GM10248 (cell line): ENCODE measurements around the gene CACNA1I.

Experiments used
- CTCF ChIA-PET: fragments of 300-600 bp; sonication (Branson Sonifier 250); formaldehyde crosslinking; extraction: SDS; loops from one replicate; lab custom pipeline; 2021; ENCODE audit warnings: antibody characterized with exemption; lab: Yijun Ruan, JAX
- POLR2A ChIA-PET: fragments of 350-650 bp; sonication (Branson Sonifier 250); formaldehyde crosslinking; extraction: SDS; loops from one replicate; lab custom pipeline; 2020; ENCODE audit warnings: antibody characterized with exemption; lab: Yijun Ruan, JAX
- DNase-seq: peaks from one replicate; pipeline ENCODE4 v3.0.0; 2012; ENCODE audit errors: extremely low spot score
- CTCF ChIP-seq: IDR thresholded peaks from 2 replicates; pipeline ENCODE4 v1.5.1; 2012; ENCODE audit warnings: mild to moderate bottlenecking, low read depth; ENCODE audit errors: extremely low read depth, missing control alignments, control extremely low read depth

Gene CACNA1I

GRCh38 chr22:39611360-39611759 lies 40.8 kb downstream of the CACNA1I start:
- no peak for TF ChIP-seq CTCF
- CTCF ChIA-PET: no interaction called here
- no peak for DNase-seq
- POLR2A ChIA-PET: no interaction called here

- POLR2A ChIA-PET: no interaction called here
- DNase-seq: no peak
- no peak for TF ChIP-seq CTCF
- CTCF ChIA-PET: interaction anchor here (0.9 to 1.0 kb wide), 2 partner anchors 9 to 424 kb away, joined by 3 read pairs; no protein-coding TSS in a partner anchor
These were observed 42.4 kb downstream of the CACNA1I start for GRCh38 chr22:39612811-39613548.

- CTCF ChIA-PET: interaction anchor here (0.9 to 1.0 kb wide), 3 partner anchors 9 to 423 kb away, joined by 3 read pairs; no protein-coding TSS in a partner anchor
- POLR2A ChIA-PET: no interaction called here
- TF ChIP-seq CTCF: no peak
- DNase-seq: no peak
These were observed 43.0 kb downstream of the CACNA1I start for GRCh38 chr22:39613549-39613921.

GRCh38 chr22:39614442-39614841 lies 43.9 kb downstream of the CACNA1I start:
- POLR2A ChIA-PET: interaction anchor here (0.6 kb wide), 1 partner anchor 409 kb away, joined by 3 read pairs; no protein-coding TSS in a partner anchor
- no peak for DNase-seq
- no peak for TF ChIP-seq CTCF
- CTCF ChIA-PET: interaction anchor here (1.0 to 1.5 kb wide), 3 partner anchors 8 to 410 kb away, joined by 3 to 5 read pairs (median 4); no protein-coding TSS in a partner anchor

GRCh38 chr22:39616051-39616450 lies 45.5 kb downstream of the CACNA1I start:
- DNase-seq: no peak
- ChIA-PET CTCF (interaction anchor here (1.5 kb wide), 1 partner anchor 409 kb away, joined by 5 read pairs; no protein-coding TSS in a partner anchor), POLR2A (no interaction called here)
- no peak for TF ChIP-seq CTCF

- ChIA-PET CTCF (no interaction called here), POLR2A (no interaction called here)
- DNase-seq: no peak
- no peak for TF ChIP-seq CTCF
These were observed 46.2 kb downstream of the CACNA1I start for GRCh38 chr22:39616781-39617180.
